DOHH2 (cell line): ENCODE results near the gene KCNV2.

ENCODE experiments used
- H3F3A ChIP-seq: fragments of 200-600 bp; sonication (generic), shearing (Covaris generic); 2 replicates; pipeline ENCODE4 v1.6.0; 2016; ENCODE audit warnings: antibody characterized with exemption, mild to moderate bottlenecking; ENCODE audit not compliant: control insufficient read depth, insufficient read depth
- H3K27ac ChIP-seq: fragments of 200-600 bp; sonication (generic); 2 replicates; pipeline ENCODE4 v1.5.1; 2014; ENCODE audit warnings: low read depth, mild to moderate bottlenecking, low read length, moderate library complexity
- H3K27me3 ChIP-seq: fragments of 200-600 bp; sonication (generic); 2 replicates; pipeline ENCODE4 v1.6.1; 2014; ENCODE audit warnings: mild to moderate bottlenecking, low read length, mixed read lengths; ENCODE audit not compliant: control insufficient read depth
- H3K36me3 ChIP-seq: fragments of 200-600 bp; sonication (generic); 2 replicates; pipeline ENCODE4 v1.6.1; 2014; ENCODE audit warnings: mild to moderate bottlenecking, low read length, moderate library complexity, mixed read lengths; ENCODE audit not compliant: control insufficient read depth
- H3K4me1 ChIP-seq: fragments of 200-600 bp; sonication (generic); 2 replicates; pipeline ENCODE4 v1.6.1; 2014; ENCODE audit warnings: mild to moderate bottlenecking, low read length, mixed read lengths; ENCODE audit not compliant: control insufficient read depth
- H3K4me2 ChIP-seq: fragments of 200-600 bp; sonication (generic); 2 replicates; pipeline ENCODE4 v1.6.0; 2014; ENCODE audit warnings: mild to moderate bottlenecking, low read length, moderate library complexity
- H3K4me3 ChIP-seq: fragments of 200-600 bp; sonication (generic); 2 replicates; pipeline ENCODE4 v1.5.1; 2014; ENCODE audit warnings: mild to moderate bottlenecking, low read length, mixed read lengths
- H3K79me2 ChIP-seq: fragments of 200-600 bp; sonication (generic); 2 replicates; pipeline ENCODE4 v1.6.1; 2014; ENCODE audit warnings: mild to moderate bottlenecking, low read length, mixed read lengths; ENCODE audit not compliant: control insufficient read depth
- H3K9me2 ChIP-seq: fragments of 200-600 bp; sonication (generic); replicated peaks from 2 replicates; pipeline ENCODE4 v1.6.1; 2014; ENCODE audit warnings: mild to moderate bottlenecking, low read length, mixed read lengths; ENCODE audit not compliant: control insufficient read depth
- H3K9me3 ChIP-seq: fragments of 200-600 bp; sonication (generic); 2 replicates; pipeline ENCODE4 v1.6.1; 2014; ENCODE audit warnings: antibody characterized with exemption, low read length, mixed read lengths; ENCODE audit not compliant: control insufficient read depth, insufficient read depth
- H4K20me1 ChIP-seq: fragments of 200-600 bp; sonication (generic); 2 replicates; pipeline ENCODE4 v1.6.0; 2014; ENCODE audit warnings: low read depth, mild to moderate bottlenecking, antibody characterized with exemption, low read length, moderate library complexity; ENCODE audit not compliant: control insufficient read depth, insufficient read depth
- CTCF ChIP-seq: fragments of 200-600 bp; sonication (generic); IDR thresholded peaks from one replicate; pipeline ENCODE4 v1.5.1; 2014; ENCODE audit warnings: antibody characterized with exemption, mild to moderate bottlenecking, low read depth, low read length; ENCODE audit not compliant: poor library complexity, severe bottlenecking
- EZH2phosphoT487 ChIP-seq: fragments of 200-600 bp; sonication (generic); IDR thresholded peaks from 2 replicates; pipeline ENCODE4 v1.6.1; 2017; ENCODE audit warnings: borderline replicate concordance, mild to moderate bottlenecking, antibody characterized with exemption, low read length, moderate library complexity, mixed read lengths

The KCNV2 gene

GRCh38 chr9:2778816-2779215 is 61.5 kb downstream of the KCNV2 start:
- TF ChIP-seq CTCF, result no peak
- no peak for TF ChIP-seq EZH2phosphoT487
- Histone ChIP-seq H4K20me1 (no peaks in the 10 kb centered on the region), H3K27me3 (no peaks in the 10 kb centered on the region), H3K9me2 (no peaks in the 10 kb centered on the region), H3K36me3 (peaks cover 97% of the 10 kb centered on the region), H3K79me2 (peaks cover 18% of the 10 kb centered on the region), H3K4me3 (no peak overlapping the region), H3K9me3 (peaks cover 21% of the 10 kb centered on the region; the same call in 1 of the 2 replicates), H3K4me2 (no peak overlapping the region), H3K27ac (no peak overlapping the region), H3F3A (no peaks in the 10 kb centered on the region), H3K4me1 (no peaks in the 10 kb centered on the region)
